NCI-H1092 (cell line): ENCODE measurements around the gene CNGA1.
"Not testable (repeated sequence)": the region's sequence is repeated elsewhere in the genome, so short reads cannot be mapped to it uniquely, and the experiment has no call there.

ENCODE experiments used
- DNase-seq: peaks from one replicate; lab custom pipeline; 2025; lab: John Stamatoyannopoulos, UW

CNGA1 gene

GRCh38 chr4:47968847-47969246, 47.6 kb downstream of the CNGA1 start:
- DNase-seq, result no peak

- no peak for DNase-seq
Observed at GRCh38 chr4:47954677-47955076, 61.8 kb downstream of the CNGA1 start.

- no peak for DNase-seq
Observed at GRCh38 chr4:47954245-47954644, 62.2 kb downstream of the CNGA1 start.

GRCh38 chr4:47945930-47946726, 70.4 kb downstream of the CNGA1 start:
- no peak for DNase-seq

GRCh38 chr4:47942081-47942819, 74.2 kb downstream of the CNGA1 start:
- no peak for DNase-seq

GRCh38 chr4:47939456-47939855, 77.0 kb downstream of the CNGA1 start:
- no peak for DNase-seq

GRCh38 chr4:47936336-47936735, 80.1 kb downstream of the CNGA1 start:
- no peak for DNase-seq

GRCh38 chr4:47933840-47934239, 82.6 kb downstream of the CNGA1 start:
- no peak for DNase-seq

- DNase-seq, result no peak
Observed at GRCh38 chr4:47930971-47931804, 85.3 kb downstream of the CNGA1 start.

- no peak for DNase-seq
Observed at GRCh38 chr4:47929682-47930201, 86.7 kb downstream of the CNGA1 start.

- DNase-seq, result peak; percentile 46
Observed at GRCh38 chr4:47926667-47927258, 89.7 kb downstream of the CNGA1 start.

- not testable (repeated sequence) for DNase-seq
Observed at GRCh38 chr4:47923261-47923608, 93.2 kb downstream of the CNGA1 start.

GRCh38 chr4:47922436-47923260, 93.8 kb downstream of the CNGA1 start:
- DNase-seq, result not testable (repeated sequence)

GRCh38 chr4:47917163-47917562, 99.3 kb downstream of the CNGA1 start:
- DNase-seq, result not testable (repeated sequence)

GRCh38 chr4:47915378-47915777, 101.1 kb downstream of the CNGA1 start:
- DNase-seq, result no peak

GRCh38 chr4:47914926-47915237, 101.6 kb downstream of the CNGA1 start:
- DNase-seq, result no peak

GRCh38 chr4:47914220-47914925, 102.1 kb downstream of the CNGA1 start, which contains the start of gene NFXL1:
NFXL1 (minus strand) TSS chr4:47914583; CDS start chr4:47914203, 380 bp downstream.
- DNase-seq, result peak; percentile 97

- DNase-seq, result peak; percentile 7
Observed at GRCh38 chr4:47913861-47914219, 102.6 kb downstream of the CNGA1 start.

GRCh38 chr4:47913330-47913729, 103.2 kb downstream of the CNGA1 start:
- no peak for DNase-seq

GRCh38 chr4:47907089-47907646, 109.3 kb downstream of the CNGA1 start:
- DNase-seq, result no peak
